Kidney (tissue), 14 donors: ENCODE data around the gene SPTY2D1. TPM values are rescaled to one million over a fixed set of nuclear protein-coding genes. Genes with fewer than 3 reads are reported as not detected.

Source experiments
- DNase-seq, 5 donors: peaks; one replicate each; pipeline ENCODE4 v3.0.0-alpha.2; 2013 to 2020
- FAIRE-seq: peaks from 2 replicates; lab custom pipeline; 2012; peaks lifted over from hg19 to GRCh38; lab: Jason Lieb, UNC
- H3K27ac ChIP-seq, 2 donors: one replicate each; pipeline ENCODE4 v1.7.0; 2013; ENCODE audit warnings: low read depth in 2 of 2, low read length in 2 of 2, inconsistent platforms in 1 of 2
- H3K27me3 ChIP-seq: one replicate; pipeline ENCODE4 v1.7.1; 2013; ENCODE audit warnings: low read length, inconsistent platforms; ENCODE audit not compliant: control insufficient read depth, insufficient read depth
- H3K36me3 ChIP-seq, 3 donors: one replicate each; pipeline versions ENCODE4 v1.7.0 to v1.7.1; 2013; ENCODE audit warnings: low read length in 3 of 3, control low read depth in 1 of 3, inconsistent platforms in 1 of 3; ENCODE audit not compliant: insufficient read depth in 3 of 3, control insufficient read depth in 2 of 3
- H3K4me1 ChIP-seq, 3 donors: one replicate each; pipeline versions ENCODE4 v1.7.0 to v1.7.1; 2013; ENCODE audit warnings: low read length in 3 of 3, inconsistent platforms in 1 of 3, low read depth in 1 of 3; ENCODE audit not compliant: control insufficient read depth in 2 of 3, insufficient read depth in 2 of 3
- H3K4me3 ChIP-seq, 3 donors: one replicate each; pipeline versions ENCODE4 v1.7.0 to v1.8.1; 2013; ENCODE audit warnings: low read length in 3 of 3, control low read depth in 1 of 3, inconsistent platforms in 1 of 3
- H3K9ac ChIP-seq, 3 donors: one replicate each; pipeline versions ENCODE4 v1.7.0 to v1.7.1; 2013; ENCODE audit warnings: low read length in 3 of 3, control low read depth in 1 of 3, inconsistent platforms in 1 of 3
- H3K9me3 ChIP-seq, 3 donors: one replicate each; pipeline versions ENCODE4 v1.7.0 to v1.7.1; 2013; ENCODE audit warnings: low read length in 3 of 3, control low read depth in 1 of 3, inconsistent platforms in 1 of 3; ENCODE audit not compliant: control insufficient read depth in 2 of 3, insufficient read depth in 1 of 3
- CTCF ChIP-seq: IDR thresholded peaks from 3 replicates; pipeline ENCODE4 v1.5.1; 2012; ENCODE audit warnings: mild to moderate bottlenecking, moderate library complexity, borderline replicate concordance; ENCODE audit not compliant: insufficient read depth; ENCODE audit errors: extremely low read depth
- intact Hi-C: fragments of 100-400 bp; cut with DNase I; formaldehyde crosslinking; loops from one replicate; pipeline ENCODE4 v1.11.1; 2022
- polyA plus RNA-seq: library from polyadenylated mRNA; stranded (reverse); fragments of 350-450 nt; fragmentation: Illumina TruSeq; extraction: RNeasy Lipid Tissue Mini Kit (QIAGEN cat#74804); gene quantifications from one replicate; pipeline ENCODE4 v1.2.3, GENCODE V29; 2014; ENCODE audit warnings: low read depth, low replicate concordance; ENCODE audit not compliant: insufficient read depth
- total RNA-seq: library from RNA; stranded (reverse); fragmentation: NEBNext Ultra II Directional; extraction: Animal tissue kit (Norgen Biotek cat#: 25700); gene quantifications from one replicate; pipeline ENCODE4 v1.2.1, GENCODE V29; 2021
- donor health status: control.
- donor health status: control.
- donor health status: control.
- donor health status: control.
- donor health status: control.
- donor health status: DM: yes; HTN: yes; CAD: no.
- donor health status: Normal renal cell carcinoma (clear cell type).

SPTY2D1 gene
- total and polyA plus RNA-seq, 2 donors from 2014 or later, result 4.8 to 21.9 TPM

GRCh38 chr11:18567081-18567480 is 67.1 kb downstream of the SPTY2D1 start:
- intact Hi-C loops, result no loop called here
- DNase-seq (no peak), FAIRE-seq (no peak)
- Histone ChIP-seq H3K4me3 (no peak overlapping the region), H3K9me3 (no peaks in the 10 kb centered on the region), H3K36me3 (peaks cover 0 to 15% (median 6%) of the 10 kb centered on the region in 3 donors), H3K9ac (no peak overlapping the region), H3K27me3 (no peaks in the 10 kb centered on the region), H3K27ac (no peak overlapping the region), H3K4me1 (no peaks in the 10 kb centered on the region)
- TF ChIP-seq CTCF, result no peak

GRCh38 chr11:18566406-18566805 is 67.7 kb downstream of the SPTY2D1 start:
- H3K27ac ChIP-seq, result no peak overlapping the region
- intact Hi-C loops, result no loop called here
- FAIRE-seq (no peak), DNase-seq (no peak)
- no peaks in the 10 kb centered on the region for H3K4me1 ChIP-seq
- TF ChIP-seq CTCF, result no peak
- no peak overlapping the region for H3K4me3 ChIP-seq
- no peak overlapping the region for H3K9ac ChIP-seq
- H3K27me3 ChIP-seq, result no peaks in the 10 kb centered on the region
- peaks cover 0 to 11% (median 6%) of the 10 kb centered on the region in 3 donors for H3K36me3 ChIP-seq
- no peaks in the 10 kb centered on the region for H3K9me3 ChIP-seq

GRCh38 chr11:18564149-18564548 is 70.0 kb downstream of the SPTY2D1 start:
- Histone ChIP-seq H3K27me3 (no peaks in the 10 kb centered on the region), H3K9me3 (no peaks in the 10 kb centered on the region), H3K27ac (no peak overlapping the region), H3K36me3 (peaks cover 0 to 3% (median 0%) of the 10 kb centered on the region in 3 donors), H3K4me1 (no peaks in the 10 kb centered on the region), H3K4me3 (no peak overlapping the region), H3K9ac (no peak overlapping the region)
- no peak for FAIRE-seq
- DNase-seq, result no peak
- intact Hi-C loops, result no loop called here
- TF ChIP-seq CTCF, result no peak
